Neural cell (in vitro differentiated cells): ENCODE measurements around the gene ALDH1A3. TPM values are rescaled to one million over a fixed set of nuclear protein-coding genes. Genes with fewer than 3 reads are reported as not detected.

Experiments used
- H2AFZ ChIP-seq: fragments of 200-600, 300-800 bp; sonication (generic), shearing (Covaris generic); 2 replicates; pipeline ENCODE4 v1.6.0; 2014; ENCODE audit warnings: low read depth, mild to moderate bottlenecking, antibody characterized with exemption, low read length, moderate library complexity
- H3F3A ChIP-seq: fragments of 200-600 bp; shearing (Covaris generic); 2 replicates; pipeline ENCODE4 v1.6.1; 2016; ENCODE audit warnings: mild to moderate bottlenecking, moderate library complexity, mixed read lengths, antibody characterized with exemption, low read length; ENCODE audit not compliant: insufficient read depth, poor library complexity, severe bottlenecking
- H3K27ac ChIP-seq: fragments of 200-600, 300-800 bp; sonication (generic), shearing (Covaris generic); 2 replicates; pipeline ENCODE4 v1.5.1; 2014; ENCODE audit warnings: mild to moderate bottlenecking, low read length, moderate library complexity
- H3K27me3 ChIP-seq: fragments of 300-800, 200-600 bp; sonication (generic), shearing (Covaris generic); 2 replicates; pipeline ENCODE4 v1.6.0; 2014; ENCODE audit warnings: mild to moderate bottlenecking, low read depth, low read length, moderate library complexity; ENCODE audit not compliant: insufficient read depth
- H3K36me3 ChIP-seq: fragments of 300-800, 200-600 bp; sonication (generic), shearing (Covaris generic); 2 replicates; pipeline ENCODE4 v1.5.1; 2014; ENCODE audit warnings: mild to moderate bottlenecking, antibody characterized with exemption, low read length, moderate library complexity; ENCODE audit not compliant: insufficient read depth
- H3K4me2 ChIP-seq: fragments of 300-800, 200-600 bp; sonication (generic), shearing (Covaris generic); 2 replicates; pipeline ENCODE4 v1.6.0; 2014; ENCODE audit warnings: mild to moderate bottlenecking, low read length
- H3K4me3 ChIP-seq: fragments of 300-800, 200-600 bp; sonication (generic), shearing (Covaris generic); 2 replicates; pipeline ENCODE4 v1.5.1; 2014; ENCODE audit warnings: mild to moderate bottlenecking, low read length, moderate library complexity
- H3K79me2 ChIP-seq: fragments of 200-600 bp; shearing (Covaris generic); replicated peaks from 2 replicates; pipeline ENCODE4 v1.6.0; 2014; ENCODE audit warnings: mild to moderate bottlenecking, low read length, moderate library complexity; ENCODE audit not compliant: insufficient read depth
- H3K9ac ChIP-seq: fragments of 300-800, 200-600 bp; sonication (generic), shearing (Covaris generic); 2 replicates; pipeline ENCODE4 v1.6.1; 2016; ENCODE audit warnings: mild to moderate bottlenecking, low read length, mixed read lengths
- H3K9me2 ChIP-seq: fragments of 200-600 bp; shearing (Covaris generic); 2 replicates; pipeline ENCODE4 v1.6.1; 2016; ENCODE audit warnings: mild to moderate bottlenecking, low read length, mixed read lengths; ENCODE audit not compliant: insufficient read depth
- H3K9me3 ChIP-seq: fragments of 200-600, 300-800 bp; sonication (generic), shearing (Covaris generic); 2 replicates; pipeline ENCODE4 v1.6.1; 2016; ENCODE audit warnings: mild to moderate bottlenecking, mixed run types, low read length, moderate library complexity, mixed read lengths
- H4K20me1 ChIP-seq: fragments of 200-600 bp; shearing (Covaris generic); 2 replicates; pipeline ENCODE4 v1.6.1; 2016; ENCODE audit warnings: mild to moderate bottlenecking, mixed run types; ENCODE audit not compliant: insufficient read depth
- CTCF ChIP-seq: fragments of 450-650 bp; IDR thresholded peaks from 2 replicates; pipeline ENCODE4 v1.5.1; 2014; ENCODE audit warnings: antibody characterized with exemption, mild to moderate bottlenecking, moderate library complexity; ENCODE audit not compliant: poor library complexity, severe bottlenecking
- EP300 ChIP-seq: fragments of 450-650 bp; conservative IDR thresholded peaks from 2 replicates; pipeline ENCODE4 v1.6.1; 2014; ENCODE audit warnings: antibody characterized with exemption, mild to moderate bottlenecking, moderate library complexity; ENCODE audit not compliant: poor library complexity, severe bottlenecking
- EZH2 ChIP-seq: fragments of 200-600, 300-800 bp; shearing (Covaris generic), sonication (generic); IDR thresholded peaks from 2 replicates; pipeline ENCODE4 v1.6.1; 2014; ENCODE audit warnings: antibody characterized with exemption, low read length, borderline replicate concordance, mild to moderate bottlenecking; ENCODE audit not compliant: insufficient read depth, poor library complexity, severe bottlenecking
- MXI1 ChIP-seq: fragments of 450-650 bp; conservative IDR thresholded peaks from 2 replicates; pipeline ENCODE4 v1.6.1; 2014; ENCODE audit warnings: antibody characterized with exemption, mild to moderate bottlenecking; ENCODE audit not compliant: poor library complexity, severe bottlenecking
- POLR2AphosphoS5 ChIP-seq: IDR thresholded peaks from 2 replicates; pipeline ENCODE4 v1.6.1; 2012
- RAD21 ChIP-seq: fragments of 450-650 bp; conservative IDR thresholded peaks from 2 replicates; pipeline ENCODE4 v1.6.1; 2014; ENCODE audit warnings: antibody characterized with exemption, mild to moderate bottlenecking, moderate library complexity
- REST ChIP-seq: IDR thresholded peaks from 2 replicates; pipeline ENCODE4 v1.6.1; 2012; ENCODE audit warnings: borderline replicate concordance
- SMC3 ChIP-seq: fragments of 450-650 bp; conservative IDR thresholded peaks from 2 replicates; pipeline ENCODE4 v1.6.1; 2014; ENCODE audit warnings: antibody characterized with exemption, mild to moderate bottlenecking, moderate library complexity; ENCODE audit not compliant: poor library complexity
- TAF1 ChIP-seq: IDR thresholded peaks from 2 replicates; pipeline ENCODE4 v1.6.1; 2012; ENCODE audit warnings: low read depth
- polyA plus RNA-seq: library from polyadenylated mRNA; depleted of rRNA; stranded (reverse); fragments of >200 nt; gene quantifications from 2 replicates; pipeline ENCODE4 v1.2.3, GENCODE V29; 2014

The ALDH1A3 gene
- polyA plus RNA-seq, 1 donor from 2014 or later: 0.06 TPM

- TF ChIP-seq CTCF: no peak
- no peak for TF ChIP-seq EZH2
- TF ChIP-seq SMC3: no peak
- TF ChIP-seq RAD21: no peak
- TF ChIP-seq POLR2AphosphoS5: no peak
- no peak for TF ChIP-seq TAF1
- no peak for TF ChIP-seq MXI1
- TF ChIP-seq REST: no peak
- TF ChIP-seq EP300: no peak
- H3K4me2 ChIP-seq: no peak overlapping the region
- H3K27me3 ChIP-seq: no peaks in the 10 kb centered on the region
- H3K79me2 ChIP-seq: no peaks in the 10 kb centered on the region
- no peaks in the 10 kb centered on the region for H3F3A ChIP-seq
- H2AFZ ChIP-seq: no peak overlapping the region
- H4K20me1 ChIP-seq: no peaks in the 10 kb centered on the region
- H3K36me3 ChIP-seq: no peaks in the 10 kb centered on the region
- H3K27ac ChIP-seq: no peak overlapping the region
- no peak overlapping the region for H3K4me3 ChIP-seq
- no peak overlapping the region for H3K9ac ChIP-seq
- no peaks in the 10 kb centered on the region for H3K9me2 ChIP-seq
- H3K9me3 ChIP-seq: no peaks in the 10 kb centered on the region
Measured at GRCh38 chr15:100866386-100867330, 13.0 kb upstream of the ALDH1A3 start.

- H4K20me1 ChIP-seq: no peaks in the 10 kb centered on the region
- H3K9ac ChIP-seq: no peak overlapping the region
- no peaks in the 10 kb centered on the region for H3K36me3 ChIP-seq
- H3K4me2 ChIP-seq: no peak overlapping the region
- no peaks in the 10 kb centered on the region for H3K9me3 ChIP-seq
- H3K27ac ChIP-seq: no peak overlapping the region
- no peaks in the 10 kb centered on the region for H3K9me2 ChIP-seq
- no peak overlapping the region for H3K4me3 ChIP-seq
- H3K27me3 ChIP-seq: no peaks in the 10 kb centered on the region
- TF ChIP-seq CTCF (no peak), POLR2AphosphoS5 (no peak), RAD21 (no peak), EZH2 (no peak), TAF1 (no peak), REST (no peak), MXI1 (no peak), SMC3 (no peak), EP300 (no peak)
- no peaks in the 10 kb centered on the region for H3K79me2 ChIP-seq
- no peak overlapping the region for H2AFZ ChIP-seq
- no peaks in the 10 kb centered on the region for H3F3A ChIP-seq
Measured at GRCh38 chr15:100867433-100867832, 12.2 kb upstream of the ALDH1A3 start.
